NCI-H187 (cell line): Measurements from ENCODE around the gene POLR1D.
A peak's percentile ranks its signal among the peaks of the same experiment; 100 is the strongest.

ENCODE experiments used
- DNase-seq, 2 experiments: peaks; one replicate each; lab custom pipeline; 2025; lab: John Stamatoyannopoulos, UW

POLR1D gene, protein sequence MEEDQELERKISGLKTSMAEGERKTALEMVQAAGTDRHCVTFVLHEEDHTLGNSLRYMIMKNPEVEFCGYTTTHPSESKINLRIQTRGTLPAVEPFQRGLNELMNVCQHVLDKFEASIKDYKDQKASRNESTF

GRCh38 chr13:27621366-27622101, at the start of gene POLR1D:
TSS of gene POLR1D (plus strand) at chr13:27621892. CDS start at chr13:27621984, 92 bp downstream.
- DNase-seq = peak; percentile 54 to 75

DNA sequence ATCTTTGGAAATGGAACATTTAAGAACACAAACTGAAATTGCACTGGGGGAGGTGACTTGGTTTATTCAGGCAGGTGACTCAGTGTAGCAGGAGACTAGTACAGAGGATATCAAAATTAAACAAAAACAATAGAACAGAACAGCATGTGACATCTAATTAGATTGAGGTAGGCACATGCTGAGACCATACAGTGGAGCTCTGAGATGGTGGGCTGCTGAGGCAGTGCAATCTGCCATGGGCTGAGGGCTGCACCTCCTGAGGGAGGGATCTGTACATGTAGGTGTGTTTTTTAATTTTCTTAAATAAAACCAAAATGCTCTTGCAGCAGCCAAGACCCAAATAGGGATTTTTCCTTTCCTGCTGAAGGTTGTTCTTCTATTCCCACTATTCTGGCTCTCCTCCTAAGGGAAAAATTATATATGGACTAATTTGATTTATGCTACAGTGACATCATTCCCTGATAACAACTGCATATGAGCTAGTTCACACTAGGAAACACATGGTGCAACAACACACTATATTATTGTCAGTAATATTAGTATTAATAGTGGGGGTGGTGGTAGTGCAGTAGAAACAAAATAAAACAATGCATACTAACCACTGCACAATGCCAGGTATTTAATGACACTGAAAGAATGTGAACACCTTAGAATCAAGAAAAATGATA, 49.3 kb upstream of the POLR1D start:
- no peak for DNase-seq

DNA sequence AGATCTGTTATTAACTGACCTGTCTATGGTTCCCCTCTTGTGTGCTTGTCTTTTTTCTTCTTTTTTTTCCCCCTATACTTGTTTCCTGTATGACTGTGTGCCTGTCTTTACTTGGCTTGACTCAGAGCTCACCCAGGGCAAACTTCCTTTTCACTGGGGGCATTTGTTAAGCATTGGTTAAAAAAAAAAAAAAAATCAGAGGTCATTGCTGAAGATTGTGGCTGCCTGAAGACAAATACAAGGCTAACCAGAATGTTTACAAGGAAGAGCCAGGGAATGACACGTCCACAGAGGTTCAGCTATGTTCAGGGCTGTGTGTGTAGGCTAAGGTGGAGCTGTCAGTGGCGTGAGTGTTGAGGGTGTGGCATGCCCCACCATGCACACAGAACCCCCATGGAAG, 48.4 kb upstream of the POLR1D start:
- DNase-seq = no peak

DNA sequence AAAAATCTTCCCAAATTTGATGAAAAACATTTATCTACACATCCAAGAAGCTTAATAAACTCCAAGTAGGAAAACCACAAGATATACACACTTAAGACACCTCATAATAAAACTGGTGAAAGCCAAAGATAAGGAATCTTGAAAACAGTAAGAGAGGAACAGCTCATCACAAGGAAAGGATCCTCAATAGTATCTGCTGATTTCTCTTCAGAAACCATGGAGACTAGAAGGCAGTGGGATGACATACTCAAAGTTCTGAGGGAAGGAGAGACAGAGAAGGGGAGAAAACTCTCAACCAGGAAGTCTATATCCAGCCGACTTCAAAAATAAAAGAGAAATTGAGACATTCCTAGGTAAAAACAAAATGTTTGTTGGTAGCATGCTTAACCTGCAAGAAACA, 47.0 kb upstream of the POLR1D start:
- no peak for DNase-seq

- no peak for DNase-seq
Measured at GRCh38 chr13:27578121-27579030, 43.3 kb upstream of the POLR1D start.

DNA sequence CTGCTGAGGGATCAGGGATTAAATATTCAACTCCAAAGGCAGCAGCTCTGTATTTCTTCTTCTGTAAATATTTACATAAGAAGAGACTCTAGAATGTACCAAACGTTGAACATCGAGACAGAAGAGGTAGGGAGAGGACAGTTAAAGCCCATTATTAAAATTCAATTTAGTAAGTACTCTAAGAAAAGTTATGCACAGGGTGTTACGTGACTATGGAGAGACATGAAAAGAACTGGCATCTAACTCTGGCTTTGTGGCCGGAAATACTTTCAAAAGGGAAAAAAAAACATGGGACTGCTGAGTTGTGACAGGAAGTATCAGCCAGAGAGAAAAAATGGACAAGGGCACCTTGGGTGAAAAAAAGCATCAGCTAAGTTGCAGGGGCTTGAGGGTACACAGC, 38.0 kb upstream of the POLR1D start:
- no peak for DNase-seq

GRCh38 chr13:27587095-27587746, 34.5 kb upstream of the POLR1D start:
- no peak for DNase-seq

GRCh38 chr13:27588405-27588804, 33.3 kb upstream of the POLR1D start:
- DNase-seq = no peak

DNA sequence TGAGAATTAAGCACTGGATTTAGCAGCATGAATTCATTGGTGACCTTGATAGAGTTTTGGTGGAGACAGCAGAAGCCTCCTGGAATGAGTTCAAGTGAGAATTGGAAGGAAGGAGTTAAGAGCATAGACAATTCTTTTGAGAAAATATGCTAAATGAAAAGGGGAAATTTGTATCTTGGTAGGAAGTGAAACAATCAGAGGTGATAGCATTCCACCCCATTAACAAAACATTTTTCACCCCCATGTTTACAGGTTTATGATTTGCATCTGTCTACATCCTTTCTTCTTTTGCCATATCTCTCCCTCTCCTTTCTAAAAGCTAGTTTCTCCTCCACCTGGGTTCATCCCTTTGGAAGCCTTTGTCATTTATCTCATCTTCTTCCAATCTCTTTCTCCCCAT, 28.8 kb upstream of the POLR1D start:
- no peak for DNase-seq

- DNase-seq = no peak
Measured at GRCh38 chr13:27593267-27593666, 28.4 kb upstream of the POLR1D start.

DNA sequence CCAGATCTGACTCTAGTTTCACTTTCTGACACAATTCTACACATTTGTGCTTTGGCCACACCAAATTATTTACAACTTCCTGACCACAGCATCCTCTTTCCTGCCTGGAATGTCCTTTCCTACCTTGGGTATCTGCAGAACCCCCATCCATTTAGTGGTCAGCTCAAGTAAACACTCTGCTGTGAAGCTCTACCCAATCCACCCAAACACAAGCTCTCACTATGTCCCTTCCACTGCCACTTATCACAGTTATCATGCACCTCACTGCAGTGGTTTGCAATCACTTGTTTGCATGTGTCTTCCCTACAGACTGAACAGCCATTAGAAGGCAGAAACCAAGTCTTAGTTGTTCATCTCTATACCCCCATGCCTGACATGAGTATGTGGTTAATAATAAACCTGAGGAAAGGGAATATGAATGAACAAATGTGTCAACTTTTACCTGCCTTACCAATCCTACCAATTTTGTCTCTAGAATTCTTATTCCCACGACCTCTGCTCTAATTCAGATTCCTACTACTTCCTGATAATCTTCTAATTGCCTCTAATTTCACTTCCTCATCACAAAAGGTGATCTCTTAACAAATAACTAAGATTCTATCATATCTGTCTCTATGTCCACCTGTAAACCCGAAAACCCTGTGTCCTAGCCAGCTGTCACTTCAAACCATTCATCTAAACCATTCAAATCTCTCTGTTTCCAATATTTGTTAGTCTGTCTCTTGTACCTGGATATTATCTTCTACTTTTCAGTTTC, 26.5 kb upstream of the POLR1D start:
- no peak for DNase-seq

DNA sequence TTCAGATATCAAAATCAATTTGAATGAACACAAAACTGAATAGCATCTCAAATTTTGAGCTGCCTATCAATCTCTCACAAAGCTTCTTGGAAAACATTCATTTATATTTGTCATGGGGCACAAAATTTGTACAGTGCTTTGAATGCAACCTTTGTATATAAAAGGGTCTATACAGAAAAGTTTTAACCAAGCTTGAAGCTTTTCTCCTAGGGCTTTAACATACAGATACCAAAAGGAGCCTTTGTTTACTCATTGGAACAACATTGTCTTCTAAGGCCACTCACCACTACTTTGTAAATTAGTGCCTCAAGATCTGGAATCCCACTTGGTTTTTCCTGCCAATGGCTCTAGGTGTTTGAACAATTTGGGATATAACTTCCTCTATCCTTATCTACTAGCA, 22.6 kb upstream of the POLR1D start:
- no peak for DNase-seq

DNA sequence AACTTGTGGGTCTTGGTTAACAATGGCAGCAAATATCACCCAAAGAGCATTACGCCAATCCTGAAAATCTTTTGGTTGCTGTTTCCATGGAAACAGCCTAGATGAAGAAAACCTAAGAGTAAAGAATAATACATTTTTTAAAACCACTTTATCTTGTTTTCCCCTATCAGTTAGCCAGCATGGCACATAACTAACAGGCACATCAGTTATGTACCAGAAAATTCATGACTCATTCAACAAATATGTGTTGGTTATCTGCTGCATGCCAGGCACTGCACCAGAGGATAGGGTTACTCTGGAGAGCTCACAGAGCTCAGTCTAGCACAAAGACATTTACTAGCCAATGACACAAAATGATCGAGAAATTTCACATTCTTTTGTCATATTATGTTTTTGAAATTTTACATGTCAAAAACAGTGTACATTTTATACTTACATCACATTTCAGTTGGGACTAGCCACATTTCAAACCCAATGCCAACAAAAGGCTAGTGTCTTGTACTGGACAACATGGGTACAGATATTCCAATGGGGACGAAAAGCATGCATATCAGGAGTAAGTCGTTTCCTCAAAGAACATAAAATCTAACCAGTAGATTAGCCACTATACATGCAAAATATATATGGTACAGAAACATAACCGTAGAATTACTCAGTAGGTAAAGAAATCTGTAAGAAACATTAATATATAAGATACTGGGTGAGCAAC, 21.7 kb upstream of the POLR1D start:
- no peak for DNase-seq

DNA sequence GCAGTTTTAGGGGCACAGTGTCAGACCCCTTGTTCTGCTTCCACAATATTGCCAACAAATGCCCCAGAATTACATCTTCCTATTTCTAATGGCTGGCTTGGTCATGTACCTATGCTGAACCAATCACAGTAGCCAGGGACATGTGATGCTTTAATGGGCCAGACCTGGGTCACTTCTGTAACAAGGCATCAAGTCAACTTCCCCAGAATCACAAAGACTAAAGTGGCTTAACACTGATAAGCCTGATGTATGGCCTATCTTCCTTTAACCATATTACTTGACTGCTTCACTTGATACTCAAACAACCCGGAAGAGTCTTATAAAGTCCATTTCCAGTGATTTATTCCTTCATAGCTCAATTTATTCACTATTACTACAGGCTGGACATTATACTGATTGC, 21.0 kb upstream of the POLR1D start:
- no peak for DNase-seq

- DNase-seq = no peak
Measured at GRCh38 chr13:27601208-27601607, 20.5 kb upstream of the POLR1D start.

DNA sequence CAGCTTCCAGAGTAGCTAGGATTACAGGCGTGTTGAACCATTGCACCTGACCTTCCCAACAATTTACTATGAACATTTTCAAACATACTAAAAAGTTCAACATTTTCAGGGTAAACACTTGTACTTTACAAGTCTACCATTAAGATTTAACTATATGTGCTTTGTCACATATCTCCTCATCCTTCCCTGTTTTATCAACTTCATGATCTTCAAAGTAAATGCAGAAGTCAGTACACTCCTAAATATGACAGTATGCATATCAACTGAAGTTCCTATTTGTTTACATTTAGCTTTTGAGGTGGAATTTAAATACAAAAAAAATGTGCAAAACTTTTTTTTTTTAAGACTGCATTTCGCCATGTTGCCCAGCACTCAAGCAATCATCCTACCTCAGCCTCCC, 19.9 kb upstream of the POLR1D start:
- DNase-seq = no peak

GRCh38 chr13:27605099-27605498, 16.6 kb upstream of the POLR1D start:
- no peak for DNase-seq

DNA sequence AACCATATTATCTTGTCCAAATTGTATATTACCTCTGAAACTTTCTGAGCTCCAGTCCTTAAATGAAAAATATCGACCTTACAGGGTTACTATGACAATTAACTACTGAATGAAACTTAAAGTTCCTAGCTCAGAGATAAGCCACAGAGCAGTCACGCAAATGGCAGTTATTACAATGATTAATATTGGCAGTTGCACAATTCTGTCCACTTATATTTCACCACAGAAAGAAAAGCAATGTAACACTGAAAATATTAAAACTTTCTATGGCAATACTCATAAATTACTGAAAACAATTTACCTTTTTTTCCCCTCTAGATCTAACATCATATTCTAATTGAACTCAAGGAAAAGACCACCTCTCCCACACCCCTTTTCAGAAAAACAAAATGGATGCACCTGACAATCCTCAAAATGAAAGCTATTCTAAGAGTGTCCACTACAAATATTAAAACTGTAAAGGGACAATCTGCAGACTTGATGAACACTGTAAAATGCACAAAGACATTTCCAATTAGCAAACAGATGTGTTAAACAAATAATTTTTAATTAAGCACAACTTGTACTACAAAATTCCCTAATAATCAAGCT, 16.0 kb upstream of the POLR1D start:
- no peak for DNase-seq

DNA sequence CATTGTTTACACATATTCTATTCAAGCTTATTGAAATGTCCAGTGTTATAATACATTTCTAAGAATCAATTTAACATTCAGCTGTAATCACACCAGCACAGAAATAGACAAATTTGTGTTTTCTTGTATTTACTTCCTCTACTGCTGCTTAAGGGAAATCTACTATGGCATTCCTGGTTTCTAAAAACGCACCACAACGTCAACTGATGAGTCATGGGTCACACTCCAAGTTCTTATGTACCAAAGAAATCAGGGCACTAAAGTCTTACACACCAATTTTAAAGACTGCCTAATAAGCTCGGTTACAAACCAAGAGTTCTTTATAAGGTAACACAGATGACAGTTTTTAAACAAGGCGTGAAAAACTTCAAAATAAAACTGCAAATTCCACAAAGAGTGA, 14.6 kb upstream of the POLR1D start:
- DNase-seq = no peak

DNA sequence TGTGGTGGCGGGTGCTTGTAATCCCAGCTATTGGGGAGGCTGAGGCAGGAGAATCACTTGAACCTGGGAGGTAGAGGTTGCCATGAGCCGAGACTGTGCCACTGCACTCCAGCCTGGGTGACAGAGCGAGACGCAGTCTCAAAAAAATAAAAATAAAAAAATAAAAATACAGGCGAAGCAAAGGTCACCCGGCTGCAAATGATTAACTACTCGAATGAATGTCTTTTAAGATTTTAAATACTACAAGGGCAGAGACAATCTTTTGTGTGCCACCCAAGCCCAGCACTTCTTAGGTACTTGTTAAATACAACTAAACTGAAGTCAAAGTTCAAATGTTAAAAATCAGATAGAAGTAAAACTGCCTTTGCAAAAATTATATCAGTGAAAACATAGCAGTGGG, 8.1 kb upstream of the POLR1D start:
- no peak for DNase-seq
